ENCODE results near the gene ZNF385D. TPM values are rescaled to one million over a fixed set of nuclear protein-coding genes. Genes with fewer than 3 reads are reported as not detected.

ZNF385D gene
- total RNA-seq, 1 donor from 2014 or later: 0.41 TPM

DNA sequence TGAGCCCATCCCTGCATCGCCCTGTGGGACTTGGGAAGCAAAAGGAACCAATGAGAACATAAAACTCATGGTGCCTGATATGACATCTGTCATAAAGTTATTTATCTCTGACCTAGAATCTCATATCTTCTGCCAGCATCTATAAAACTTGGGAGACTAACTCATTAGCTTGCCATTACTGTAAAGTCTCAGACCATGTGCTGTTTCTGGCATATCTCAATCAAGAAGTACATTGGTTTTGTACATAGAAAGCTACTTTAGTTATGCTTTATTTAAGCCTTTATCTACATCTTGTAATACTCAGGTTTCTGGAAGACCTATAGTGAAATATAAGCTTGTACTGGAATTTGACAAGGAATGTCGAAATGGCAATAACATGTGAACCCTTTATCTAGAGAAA lies 112.5 kb downstream of the ZNF385D start:
- Mint-ChIP-seq H3K27me3 (ENCODE audit: unreplicated experiment) (peaks cover 1% of the 10 kb centered on the region), H3K9me3 (ENCODE audit: unreplicated experiment) (no peaks in the 10 kb centered on the region), H3K36me3 (ENCODE audit: low read depth, unreplicated experiment) (no peaks in the 10 kb centered on the region), H3K4me3 (ENCODE audit: unreplicated experiment) (no peak overlapping the region), H3K27ac (ENCODE audit: unreplicated experiment) (no peak overlapping the region), H3K4me1 (ENCODE audit: unreplicated experiment) (no peaks in the 10 kb centered on the region)
- TF ChIP-seq, protein P1, sequence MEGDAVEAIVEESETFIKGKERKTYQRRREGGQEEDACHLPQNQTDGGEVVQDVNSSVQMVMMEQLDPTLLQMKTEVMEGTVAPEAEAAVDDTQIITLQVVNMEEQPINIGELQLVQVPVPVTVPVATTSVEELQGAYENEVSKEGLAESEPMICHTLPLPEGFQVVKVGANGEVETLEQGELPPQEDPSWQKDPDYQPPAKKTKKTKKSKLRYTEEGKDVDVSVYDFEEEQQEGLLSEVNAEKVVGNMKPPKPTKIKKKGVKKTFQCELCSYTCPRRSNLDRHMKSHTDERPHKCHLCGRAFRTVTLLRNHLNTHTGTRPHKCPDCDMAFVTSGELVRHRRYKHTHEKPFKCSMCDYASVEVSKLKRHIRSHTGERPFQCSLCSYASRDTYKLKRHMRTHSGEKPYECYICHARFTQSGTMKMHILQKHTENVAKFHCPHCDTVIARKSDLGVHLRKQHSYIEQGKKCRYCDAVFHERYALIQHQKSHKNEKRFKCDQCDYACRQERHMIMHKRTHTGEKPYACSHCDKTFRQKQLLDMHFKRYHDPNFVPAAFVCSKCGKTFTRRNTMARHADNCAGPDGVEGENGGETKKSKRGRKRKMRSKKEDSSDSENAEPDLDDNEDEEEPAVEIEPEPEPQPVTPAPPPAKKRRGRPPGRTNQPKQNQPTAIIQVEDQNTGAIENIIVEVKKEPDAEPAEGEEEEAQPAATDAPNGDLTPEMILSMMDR (IDR thresholded peaks at IDR 0.05; ENCODE audit: unreplicated experiment): no peak
- DNase-seq (ENCODE audit: low spot score): no peak

DNA sequence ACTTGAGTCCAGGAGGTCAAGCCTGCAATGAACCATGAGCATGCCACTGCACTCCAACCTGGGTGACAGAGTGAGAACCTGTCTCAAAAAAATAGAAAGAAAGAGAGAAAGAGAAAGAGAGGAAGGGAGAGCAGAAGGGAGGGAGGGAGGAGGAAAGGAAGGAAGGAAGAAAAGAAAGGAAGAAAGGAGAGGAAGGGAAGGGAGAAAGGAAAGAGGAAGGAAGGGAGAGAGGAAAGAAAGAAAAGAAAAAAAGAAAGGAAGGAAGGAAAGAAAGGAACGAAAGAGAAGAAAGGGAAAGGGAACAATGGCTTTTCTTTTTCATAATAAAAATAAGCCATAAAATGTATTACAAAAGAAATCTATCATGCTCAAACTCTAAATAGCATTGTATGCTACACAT lies 116.9 kb downstream of the ZNF385D start:
- Mint-ChIP-seq H3K4me3 (ENCODE audit: unreplicated experiment) (no peak overlapping the region), H3K36me3 (ENCODE audit: low read depth, unreplicated experiment) (no peaks in the 10 kb centered on the region), H3K27ac (ENCODE audit: unreplicated experiment) (no peak overlapping the region), H3K9me3 (ENCODE audit: unreplicated experiment) (no peaks in the 10 kb centered on the region), H3K27me3 (ENCODE audit: unreplicated experiment) (peaks cover 2% of the 10 kb centered on the region), H3K4me1 (ENCODE audit: unreplicated experiment) (no peaks in the 10 kb centered on the region)
- TF ChIP-seq, protein P1 (IDR thresholded peaks at IDR 0.05; ENCODE audit: unreplicated experiment): no peak
- DNase-seq (ENCODE audit: low spot score): no peak

DNA sequence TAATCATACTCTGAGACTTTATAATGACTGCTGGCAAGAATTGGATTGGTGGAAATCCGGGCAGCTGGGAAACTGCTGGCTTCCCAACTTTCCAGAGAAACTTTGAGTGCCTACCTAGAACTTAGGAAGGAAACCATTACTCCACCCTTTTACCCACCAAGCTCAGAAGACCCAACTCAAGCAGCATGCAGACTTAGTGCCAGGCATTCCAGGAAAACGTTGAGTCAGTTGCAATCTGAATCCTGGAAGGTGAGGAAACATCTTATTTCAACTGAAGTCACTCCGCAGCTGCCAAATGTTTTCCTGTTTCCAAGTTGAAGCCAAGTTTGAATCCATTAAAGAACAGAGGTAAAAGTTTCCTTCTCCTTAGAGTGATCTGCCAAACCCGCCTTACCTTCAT lies 126.5 kb downstream of the ZNF385D start:
- Mint-ChIP-seq H3K9me3 (ENCODE audit: unreplicated experiment) (no peaks in the 10 kb centered on the region), H3K4me3 (ENCODE audit: unreplicated experiment) (no peak overlapping the region), H3K4me1 (ENCODE audit: unreplicated experiment) (no peaks in the 10 kb centered on the region), H3K27ac (ENCODE audit: unreplicated experiment) (no peak overlapping the region), H3K36me3 (ENCODE audit: low read depth, unreplicated experiment) (no peaks in the 10 kb centered on the region), H3K27me3 (ENCODE audit: unreplicated experiment) (no peaks in the 10 kb centered on the region)
- TF ChIP-seq, protein P1 (IDR thresholded peaks at IDR 0.05; ENCODE audit: unreplicated experiment): no peak
- DNase-seq (ENCODE audit: low spot score): no peak

DNA sequence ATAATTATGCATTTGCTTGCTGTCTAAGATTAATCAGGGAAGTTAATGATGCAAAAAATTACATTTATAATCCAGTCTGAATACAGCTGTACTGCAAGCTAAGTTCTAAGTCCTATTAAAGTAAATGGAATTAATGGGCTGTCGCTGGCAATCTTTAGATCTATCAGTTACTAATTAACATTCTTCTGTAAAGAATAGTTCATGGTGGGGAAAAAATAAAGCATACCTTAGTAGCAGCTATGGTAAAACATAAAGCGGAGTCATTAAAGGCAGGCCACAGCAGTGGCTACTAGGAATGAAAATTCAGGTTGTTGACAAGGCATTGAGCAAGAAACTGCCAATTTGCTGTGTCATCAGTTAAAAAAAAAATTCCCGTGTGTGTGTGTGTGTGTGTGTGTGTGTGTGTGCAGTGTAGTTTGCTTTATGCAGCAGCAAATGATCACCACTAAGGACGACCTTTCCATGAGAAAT lies 129.8 kb downstream of the ZNF385D start:
- Mint-ChIP-seq H3K4me1 (ENCODE audit: unreplicated experiment) (no peaks in the 10 kb centered on the region), H3K27ac (ENCODE audit: unreplicated experiment) (no peak overlapping the region), H3K36me3 (ENCODE audit: low read depth, unreplicated experiment) (no peaks in the 10 kb centered on the region), H3K27me3 (ENCODE audit: unreplicated experiment) (no peaks in the 10 kb centered on the region), H3K4me3 (ENCODE audit: unreplicated experiment) (no peak overlapping the region), H3K9me3 (ENCODE audit: unreplicated experiment) (no peaks in the 10 kb centered on the region)
- DNase-seq (ENCODE audit: low spot score): no peak
- TF ChIP-seq, protein P1 (IDR thresholded peaks at IDR 0.05; ENCODE audit: unreplicated experiment): no peak

DNA sequence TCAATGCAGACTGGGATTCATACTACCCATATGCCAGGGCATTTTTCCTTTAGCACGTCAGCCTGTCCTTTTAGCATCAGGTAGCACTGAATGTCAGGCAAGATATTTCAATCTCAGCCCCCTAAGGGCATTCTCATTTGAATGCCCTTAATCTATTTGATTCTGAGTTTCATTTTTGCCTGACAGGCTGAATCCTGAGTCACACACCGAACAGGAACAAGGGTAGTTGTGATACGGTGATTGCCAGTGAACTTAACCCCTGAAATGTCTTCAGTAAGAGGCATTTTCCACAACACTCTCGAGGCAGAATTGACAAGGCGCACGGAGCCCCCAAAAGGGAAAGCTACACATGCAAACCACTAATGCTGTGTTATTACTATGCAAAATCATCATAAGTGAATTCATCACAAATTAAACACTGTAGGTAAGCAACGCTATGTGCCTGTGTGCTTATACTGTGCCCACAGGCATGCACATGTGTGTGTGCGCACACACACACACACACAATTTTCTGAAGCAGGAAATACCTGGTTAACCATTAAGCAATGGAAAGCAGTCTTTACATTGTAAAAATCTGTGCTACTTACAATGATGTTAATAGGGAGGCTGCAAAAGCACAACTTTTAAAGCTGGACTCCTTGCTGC lies 130.4 kb downstream of the ZNF385D start:
- no peaks in the 10 kb centered on the region for H3K27me3 Mint-ChIP-seq (ENCODE audit: unreplicated experiment)
- TF ChIP-seq, protein P1 (IDR thresholded peaks at IDR 0.05; ENCODE audit: unreplicated experiment): no peak
- H3K4me3 Mint-ChIP-seq (ENCODE audit: unreplicated experiment): no peak overlapping the region
- H3K4me1 Mint-ChIP-seq (ENCODE audit: unreplicated experiment): no peaks in the 10 kb centered on the region
- no peak overlapping the region for H3K27ac Mint-ChIP-seq (ENCODE audit: unreplicated experiment)
- H3K9me3 Mint-ChIP-seq (ENCODE audit: unreplicated experiment): no peaks in the 10 kb centered on the region
- H3K36me3 Mint-ChIP-seq (ENCODE audit: low read depth, unreplicated experiment): no peaks in the 10 kb centered on the region
- DNase-seq (ENCODE audit: low spot score): no peak

All from endothelial cell (in vitro differentiated cells).